SU-DHL-6 (cell line): Measurements from ENCODE around the gene TSHZ2.

ENCODE experiments used
- H2AFZ ChIP-seq: fragments of 200-600 bp; sonication (generic); 2 replicates; pipeline ENCODE4 v1.6.1; 2014; ENCODE audit warnings: low read depth, mild to moderate bottlenecking, moderate library complexity, mixed read lengths, antibody characterized with exemption, low read length; ENCODE audit not compliant: severe bottlenecking
- H3F3A ChIP-seq: fragments of 200-600 bp; shearing (Covaris generic); 2 replicates; pipeline ENCODE4 v1.6.0; 2016; ENCODE audit warnings: antibody characterized with exemption, mild to moderate bottlenecking; ENCODE audit not compliant: insufficient read depth
- H3K27ac ChIP-seq: fragments of 200-600 bp; sonication (generic); 2 replicates; pipeline ENCODE4 v1.5.1; 2016; ENCODE audit warnings: low read depth, mild to moderate bottlenecking, low read length, moderate library complexity, mixed read lengths
- H3K27me3 ChIP-seq: fragments of 200-600 bp; sonication (generic), shearing (Covaris generic); 2 replicates; pipeline ENCODE4 v1.6.0; 2014; ENCODE audit warnings: mild to moderate bottlenecking, low read length
- H3K36me3 ChIP-seq: fragments of 200-600 bp; sonication (generic); 2 replicates; pipeline ENCODE4 v1.6.1; 2014; ENCODE audit warnings: mild to moderate bottlenecking, low read length, mixed read lengths
- H3K4me2 ChIP-seq: fragments of 300-600, 200-600 bp; shearing (Covaris generic), sonication (generic); 2 replicates; pipeline ENCODE4 v1.6.0; 2014; ENCODE audit warnings: low read length, low read depth, mild to moderate bottlenecking; ENCODE audit not compliant: poor library complexity, severe bottlenecking
- H3K4me3 ChIP-seq: fragments of 200-600 bp; sonication (generic); 2 replicates; pipeline ENCODE4 v1.5.1; 2014; ENCODE audit warnings: antibody characterized with exemption, low read length, mild to moderate bottlenecking, mixed read lengths; ENCODE audit not compliant: insufficient read depth, poor library complexity, severe bottlenecking
- H3K79me2 ChIP-seq: fragments of 200-600 bp; sonication (generic); 2 replicates; pipeline ENCODE4 v1.6.1; 2014; ENCODE audit warnings: mild to moderate bottlenecking, low read length, moderate library complexity; ENCODE audit not compliant: insufficient read depth
- H3K9ac ChIP-seq: fragments of 200-600 bp; sonication (generic); 2 replicates; pipeline ENCODE4 v1.7.0; 2014; ENCODE audit warnings: mild to moderate bottlenecking, low read length
- H3K9me2 ChIP-seq: fragments of 200-600 bp; sonication (generic); replicated peaks from 2 replicates; pipeline ENCODE4 v1.6.1; 2014; ENCODE audit warnings: low read length; ENCODE audit not compliant: insufficient read depth
- H3K9me3 ChIP-seq: fragments of 200-600 bp; sonication (generic); 2 replicates; pipeline ENCODE4 v1.6.1; 2014; ENCODE audit warnings: low read length, mixed read lengths; ENCODE audit not compliant: insufficient read depth
- H4K20me1 ChIP-seq: fragments of 200-600 bp; sonication (generic); 2 replicates; pipeline ENCODE4 v1.6.1; 2014; ENCODE audit warnings: low read depth, mild to moderate bottlenecking, antibody characterized with exemption, low read length, moderate library complexity, mixed read lengths
- CTCF ChIP-seq: fragments of 200-600 bp; sonication (generic); IDR thresholded peaks from one replicate; pipeline ENCODE4 v1.5.1; 2017; ENCODE audit warnings: antibody characterized with exemption, mild to moderate bottlenecking, low read length, moderate library complexity; ENCODE audit not compliant: insufficient read depth, poor library complexity, severe bottlenecking
- EZH2phosphoT487 ChIP-seq: fragments of 200-600 bp; sonication (generic), shearing (Covaris generic); conservative IDR thresholded peaks from 2 replicates; pipeline ENCODE4 v1.6.1; 2018; ENCODE audit warnings: mild to moderate bottlenecking, antibody characterized with exemption, low read length, moderate library complexity, mixed read lengths

TSHZ2 gene

GRCh38 chr20:53177687-53178086, 205.5 kb downstream of the TSHZ2 start:
- Histone ChIP-seq H3F3A (no peaks in the 10 kb centered on the region), H3K4me2 (no peak overlapping the region), H3K4me3 (no peak overlapping the region), H3K27me3 (no peaks in the 10 kb centered on the region), H4K20me1 (no peaks in the 10 kb centered on the region), H2AFZ (no peak overlapping the region), H3K9me3 (no peaks in the 10 kb centered on the region), H3K9ac (no peak overlapping the region), H3K36me3 (no peaks in the 10 kb centered on the region), H3K9me2 (no peaks in the 10 kb centered on the region), H3K27ac (no peak overlapping the region), H3K79me2 (no peaks in the 10 kb centered on the region)
- TF ChIP-seq CTCF (no peak), EZH2phosphoT487 (no peak)

DNA sequence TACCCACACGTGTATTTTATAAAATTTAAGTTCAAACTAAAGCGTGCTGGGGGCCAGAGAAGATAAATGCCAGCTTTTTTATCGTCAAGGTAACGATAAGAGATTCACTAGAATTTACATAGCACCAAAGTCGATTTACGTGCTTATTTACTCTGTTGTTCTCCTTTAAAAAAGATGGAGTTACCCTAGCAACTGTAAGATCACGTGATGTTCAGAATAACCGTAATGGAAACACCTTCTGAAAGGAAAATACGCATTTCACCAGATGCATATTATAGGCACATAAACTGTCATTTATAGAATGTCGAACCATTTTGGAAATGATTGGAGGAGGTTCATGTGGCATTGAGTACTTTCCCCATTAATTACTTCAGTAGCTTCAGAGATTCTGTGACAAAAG, 207.6 kb downstream of the TSHZ2 start:
- H3K27me3 ChIP-seq = no peaks in the 10 kb centered on the region
- no peaks in the 10 kb centered on the region for H3K36me3 ChIP-seq
- no peak overlapping the region for H3K4me3 ChIP-seq
- no peaks in the 10 kb centered on the region for H4K20me1 ChIP-seq
- no peak overlapping the region for H3K27ac ChIP-seq
- no peaks in the 10 kb centered on the region for H3F3A ChIP-seq
- H3K9me2 ChIP-seq = no peaks in the 10 kb centered on the region
- H2AFZ ChIP-seq = no peak overlapping the region
- no peaks in the 10 kb centered on the region for H3K9me3 ChIP-seq
- no peak overlapping the region for H3K9ac ChIP-seq
- H3K79me2 ChIP-seq = no peaks in the 10 kb centered on the region
- H3K4me2 ChIP-seq = no peak overlapping the region
- TF ChIP-seq CTCF = no peak

DNA sequence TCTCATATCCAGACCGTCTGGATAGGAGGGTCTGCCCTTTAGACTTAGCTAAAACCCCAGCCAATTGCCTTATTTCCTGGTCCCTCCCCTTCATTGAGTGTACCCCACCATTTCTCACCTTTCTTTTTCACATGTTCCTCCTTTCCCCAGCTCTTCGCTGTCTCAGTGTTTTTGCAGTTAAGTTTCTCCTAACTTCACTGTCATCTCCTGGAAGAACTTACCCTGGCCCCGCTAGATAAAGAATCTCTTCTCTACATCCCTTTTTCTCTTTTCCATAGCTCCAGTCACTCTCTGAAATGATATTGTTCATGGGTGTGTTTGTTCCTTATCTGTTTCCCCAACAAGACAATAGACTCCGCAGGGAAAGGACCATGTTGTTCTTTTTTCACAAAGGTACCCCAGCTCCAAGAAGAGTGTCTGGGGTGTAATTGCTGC, 208.8 kb downstream of the TSHZ2 start:
- Histone ChIP-seq H3K36me3 (no peaks in the 10 kb centered on the region), H2AFZ (no peak overlapping the region), H3F3A (no peaks in the 10 kb centered on the region), H3K79me2 (no peaks in the 10 kb centered on the region), H3K4me3 (no peak overlapping the region), H3K9ac (no peak overlapping the region), H3K27me3 (no peaks in the 10 kb centered on the region), H4K20me1 (no peaks in the 10 kb centered on the region), H3K9me2 (no peaks in the 10 kb centered on the region), H3K27ac (no peak overlapping the region), H3K4me2 (no peak overlapping the region), H3K9me3 (no peaks in the 10 kb centered on the region)
- TF ChIP-seq EZH2phosphoT487 (no peak), CTCF (no peak)

DNA sequence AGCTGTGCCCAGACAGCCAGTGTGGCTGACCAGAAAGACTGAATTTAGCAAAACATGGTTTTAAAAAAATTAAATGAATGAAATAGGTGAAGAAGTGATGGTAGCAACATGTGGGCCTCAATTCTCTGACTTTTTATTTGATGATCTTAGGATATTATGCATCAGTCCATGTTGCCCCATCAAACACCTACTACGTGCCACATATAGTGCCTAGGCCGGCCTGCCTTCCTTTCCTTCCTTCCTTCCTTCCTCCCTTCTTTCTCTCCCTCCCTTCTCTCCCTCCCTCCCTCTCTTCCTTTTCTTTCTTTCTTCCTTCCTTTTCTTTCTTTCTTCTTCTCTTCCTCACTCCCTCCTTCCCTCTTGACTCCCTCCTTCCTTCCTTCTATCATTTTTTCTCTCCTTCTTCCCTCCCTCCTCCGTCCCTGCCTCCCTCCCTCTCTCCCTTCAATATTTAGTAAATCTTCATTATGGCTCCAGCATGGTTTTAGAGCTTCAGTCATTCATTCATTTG, 209.8 kb downstream of the TSHZ2 start:
- no peak overlapping the region for H3K4me2 ChIP-seq
- H3K27ac ChIP-seq = no peak overlapping the region
- H3K36me3 ChIP-seq = no peaks in the 10 kb centered on the region
- H3F3A ChIP-seq = no peaks in the 10 kb centered on the region
- H3K9ac ChIP-seq = no peak overlapping the region
- H3K27me3 ChIP-seq = no peaks in the 10 kb centered on the region
- TF ChIP-seq CTCF = no peak
- TF ChIP-seq EZH2phosphoT487 = no peak
- no peaks in the 10 kb centered on the region for H4K20me1 ChIP-seq
- no peaks in the 10 kb centered on the region for H3K9me3 ChIP-seq
- H2AFZ ChIP-seq = no peak overlapping the region
- H3K9me2 ChIP-seq = no peaks in the 10 kb centered on the region
- H3K4me3 ChIP-seq = no peak overlapping the region
- H3K79me2 ChIP-seq = no peaks in the 10 kb centered on the region
